NCI-H1436 (cell line): ENCODE measurements around the gene CCT5.
"Not testable (repeated sequence)": the region's sequence is repeated elsewhere in the genome, so short reads cannot be mapped to it uniquely, and the experiment has no call there.

Experiments
- DNase-seq: peaks from one replicate; lab custom pipeline; 2025; lab: John Stamatoyannopoulos, UW

CCT5 gene

GRCh38 chr5:10246761-10247160 is 3.3 kb upstream of the CCT5 start:
- no peak for DNase-seq

- not testable (repeated sequence) for DNase-seq
Measured at GRCh38 chr5:10247217-10247616, 2.9 kb upstream of the CCT5 start.

GRCh38 chr5:10248378-10249260 is 1.5 kb upstream of the CCT5 start:
- no peak for DNase-seq

- no peak for DNase-seq
Measured at GRCh38 chr5:10250806-10251276, 761 bp downstream of the CCT5 start.

GRCh38 chr5:10251405-10251804 is 1.3 kb downstream of the CCT5 start:
- no peak for DNase-seq

- DNase-seq, result no peak
Measured at GRCh38 chr5:10253390-10253789, 3.3 kb downstream of the CCT5 start.

GRCh38 chr5:10254686-10255085 is 4.6 kb downstream of the CCT5 start:
- no peak for DNase-seq

DNA sequence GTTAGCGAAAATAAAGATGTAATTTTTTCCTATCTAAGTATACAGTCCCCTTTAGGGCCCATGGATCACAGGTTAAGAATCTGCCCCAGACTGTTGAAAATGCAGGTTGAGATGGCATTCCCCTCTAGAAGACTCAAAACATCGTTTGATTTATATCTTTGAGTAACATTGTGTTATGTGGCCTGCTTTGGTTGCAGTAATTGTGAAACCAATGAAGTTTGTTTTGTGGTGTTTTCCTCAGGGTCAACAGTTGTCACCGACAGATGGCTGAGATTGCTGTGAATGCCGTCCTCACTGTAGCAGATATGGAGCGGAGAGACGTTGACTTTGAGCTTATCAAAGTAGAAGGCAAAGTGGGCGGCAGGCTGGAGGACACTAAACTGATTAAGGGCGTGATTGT is 7.8 kb downstream of the CCT5 start:
- no peak for DNase-seq

DNA sequence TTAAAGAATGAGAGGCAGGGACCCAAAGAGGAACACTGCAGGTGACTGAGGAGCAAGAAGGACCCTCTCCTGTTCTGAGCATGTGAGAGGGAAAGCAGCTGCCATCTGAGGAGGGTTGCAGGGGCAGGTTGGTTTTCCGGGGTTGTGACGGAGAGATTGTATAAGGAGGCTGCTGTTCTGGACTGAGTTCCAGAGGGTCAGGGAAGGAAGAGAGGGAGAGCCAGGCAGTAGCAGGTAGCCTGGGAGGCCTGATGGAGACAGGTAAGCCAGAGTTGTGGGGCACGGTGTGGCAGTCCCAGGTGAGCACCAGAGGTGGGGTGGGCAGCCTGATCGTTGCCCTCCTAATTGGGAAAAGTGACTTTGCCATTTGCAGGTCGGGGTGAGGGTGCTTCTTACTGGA is 9.8 kb downstream of the CCT5 start:
- no peak for DNase-seq

DNA sequence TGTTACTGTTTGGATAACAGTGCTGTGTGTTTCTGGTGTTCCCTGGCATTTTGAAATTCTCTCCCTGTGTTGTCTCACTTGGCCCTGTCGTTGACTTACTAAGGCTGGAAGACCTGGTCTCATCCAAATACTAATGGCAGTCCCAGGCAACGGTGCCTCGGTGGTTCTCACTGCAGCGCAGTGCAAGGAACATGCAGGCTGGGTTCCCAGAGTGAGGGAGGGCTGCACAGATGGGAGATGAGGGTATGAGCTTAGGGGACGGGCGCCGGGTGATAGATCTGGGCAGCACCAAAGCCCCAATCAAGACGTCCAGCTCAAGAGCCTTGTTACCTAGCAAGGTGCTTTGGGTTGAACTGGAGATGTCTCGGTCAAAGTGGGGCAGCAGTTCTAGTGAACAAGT is 11.0 kb downstream of the CCT5 start:
- no peak for DNase-seq

GRCh38 chr5:10262121-10262774 is 12.2 kb downstream of the CCT5 start:
- no peak for DNase-seq

DNA sequence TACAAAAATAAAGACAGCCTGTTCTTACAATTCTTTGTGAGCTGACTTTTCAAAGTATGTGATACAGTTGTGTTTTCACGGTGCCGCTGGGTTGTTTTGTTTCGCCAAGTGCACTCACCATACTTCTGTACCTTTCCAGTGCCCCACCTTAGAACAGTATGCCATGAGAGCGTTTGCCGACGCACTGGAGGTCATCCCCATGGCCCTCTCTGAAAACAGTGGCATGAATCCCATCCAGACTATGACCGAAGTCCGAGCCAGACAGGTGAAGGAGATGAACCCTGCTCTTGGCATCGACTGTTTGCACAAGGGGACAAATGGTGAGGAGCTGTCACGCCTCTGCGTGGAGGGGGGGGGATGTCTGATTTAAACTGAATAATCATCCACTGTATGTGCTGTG is 12.9 kb downstream of the CCT5 start:
- DNase-seq, result no peak

DNA sequence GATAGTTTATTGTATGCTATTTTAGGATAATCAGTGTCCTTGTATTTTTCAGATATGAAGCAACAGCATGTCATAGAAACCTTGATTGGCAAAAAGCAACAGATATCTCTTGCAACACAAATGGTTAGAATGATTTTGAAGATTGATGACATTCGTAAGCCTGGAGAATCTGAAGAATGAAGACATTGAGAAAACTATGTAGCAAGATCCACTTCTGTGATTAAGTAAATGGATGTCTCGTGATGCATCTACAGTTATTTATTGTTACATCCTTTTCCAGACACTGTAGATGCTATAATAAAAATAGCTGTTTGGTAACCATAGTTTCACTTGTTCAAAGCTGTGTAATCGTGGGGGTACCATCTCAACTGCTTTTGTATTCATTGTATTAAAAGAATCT is 14.5 kb downstream of the CCT5 start:
- DNase-seq, result no peak

GRCh38 chr5:10265245-10266109 is 15.4 kb downstream of the CCT5 start:
- DNase-seq, result no peak

GRCh38 chr5:10266137-10266536 is 16.1 kb downstream of the CCT5 start:
- DNase-seq, result no peak

DNA sequence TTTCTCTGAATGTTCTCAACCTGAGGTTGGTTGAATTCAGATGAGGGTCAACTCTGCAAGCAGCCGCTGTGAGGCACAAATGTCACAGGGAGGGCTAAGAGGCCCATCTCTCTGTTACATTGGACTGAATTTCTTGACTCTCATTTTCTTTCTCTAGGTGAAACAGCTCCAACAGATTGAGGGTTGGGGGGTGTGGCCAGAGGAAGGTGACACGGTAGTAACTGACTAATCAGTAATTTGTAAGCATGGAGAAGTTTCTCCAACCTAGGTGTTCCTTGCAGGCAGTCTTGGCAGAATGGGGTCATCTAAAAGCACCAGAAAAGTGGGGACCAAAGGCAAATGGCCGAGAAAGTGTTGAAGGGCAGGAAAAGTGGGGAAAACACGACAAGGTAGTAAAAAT is 16.8 kb downstream of the CCT5 start:
- DNase-seq, result no peak

DNA sequence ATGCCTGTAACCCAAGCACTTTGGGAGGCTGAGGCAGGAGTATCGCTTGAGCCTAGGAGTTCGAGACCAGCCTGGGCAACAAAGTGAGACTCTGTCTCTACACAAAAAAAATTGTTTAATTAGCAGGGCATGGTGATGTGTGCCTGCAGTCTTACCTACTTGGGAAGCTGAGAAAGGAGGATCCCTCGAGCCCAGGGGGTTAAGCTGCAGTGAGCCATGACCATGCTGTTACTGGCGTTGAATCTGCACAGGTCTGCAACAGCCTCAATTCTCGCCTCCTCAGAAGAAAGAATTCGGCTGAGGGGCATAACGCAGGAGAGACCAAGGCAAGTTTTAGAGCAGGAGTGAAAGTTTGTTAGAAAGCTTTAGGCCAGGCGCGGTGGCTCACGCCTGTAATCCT is 18.0 kb downstream of the CCT5 start:
- no peak for DNase-seq

GRCh38 chr5:10272053-10272874 is 22.2 kb downstream of the CCT5 start:
- DNase-seq, result no peak

DNA sequence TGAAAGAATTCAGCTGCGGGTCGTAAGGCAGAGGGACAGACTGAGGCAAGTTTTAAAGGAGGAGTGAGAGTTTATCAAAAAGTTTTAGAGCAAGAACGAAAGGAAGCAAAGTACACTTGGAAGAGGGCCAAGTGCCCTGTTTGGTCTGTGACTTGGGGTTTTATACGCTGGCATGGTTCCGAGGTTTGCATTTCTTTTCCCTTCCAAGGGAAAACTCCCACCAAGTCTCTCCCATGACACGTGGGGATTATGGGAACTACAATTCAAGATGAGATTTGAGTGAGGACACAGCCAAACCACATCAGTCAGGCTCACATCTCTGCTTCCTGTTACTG is 22.8 kb downstream of the CCT5 start:
- DNase-seq, result not testable (repeated sequence)

- DNase-seq, result no peak
Measured at GRCh38 chr5:10275460-10275859, 25.4 kb downstream of the CCT5 start.

GRCh38 chr5:10275991-10276390 is 25.9 kb downstream of the CCT5 start:
- DNase-seq, result no peak

DNA sequence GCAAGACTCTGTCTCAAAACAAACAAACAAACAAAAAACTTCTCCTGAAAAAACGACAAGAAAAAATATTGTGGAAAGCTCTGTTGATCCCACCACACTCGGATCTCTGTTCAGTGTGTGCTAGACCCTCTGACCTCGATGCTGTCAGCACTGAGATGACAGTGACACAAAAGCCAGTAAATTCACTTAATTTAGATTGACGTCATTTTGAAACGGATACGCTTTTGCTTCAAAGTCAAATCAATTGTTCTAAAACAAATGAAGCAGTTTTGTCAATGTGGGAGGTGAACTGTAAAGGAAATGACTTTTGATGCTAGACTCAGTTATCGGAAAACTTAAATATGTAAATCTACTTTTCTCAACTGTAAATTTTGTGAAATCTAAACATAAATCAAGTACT is 26.6 kb downstream of the CCT5 start:
- DNase-seq, result no peak
